ENCODE results near the gene SCUBE1.

SCUBE1 gene

DNA sequence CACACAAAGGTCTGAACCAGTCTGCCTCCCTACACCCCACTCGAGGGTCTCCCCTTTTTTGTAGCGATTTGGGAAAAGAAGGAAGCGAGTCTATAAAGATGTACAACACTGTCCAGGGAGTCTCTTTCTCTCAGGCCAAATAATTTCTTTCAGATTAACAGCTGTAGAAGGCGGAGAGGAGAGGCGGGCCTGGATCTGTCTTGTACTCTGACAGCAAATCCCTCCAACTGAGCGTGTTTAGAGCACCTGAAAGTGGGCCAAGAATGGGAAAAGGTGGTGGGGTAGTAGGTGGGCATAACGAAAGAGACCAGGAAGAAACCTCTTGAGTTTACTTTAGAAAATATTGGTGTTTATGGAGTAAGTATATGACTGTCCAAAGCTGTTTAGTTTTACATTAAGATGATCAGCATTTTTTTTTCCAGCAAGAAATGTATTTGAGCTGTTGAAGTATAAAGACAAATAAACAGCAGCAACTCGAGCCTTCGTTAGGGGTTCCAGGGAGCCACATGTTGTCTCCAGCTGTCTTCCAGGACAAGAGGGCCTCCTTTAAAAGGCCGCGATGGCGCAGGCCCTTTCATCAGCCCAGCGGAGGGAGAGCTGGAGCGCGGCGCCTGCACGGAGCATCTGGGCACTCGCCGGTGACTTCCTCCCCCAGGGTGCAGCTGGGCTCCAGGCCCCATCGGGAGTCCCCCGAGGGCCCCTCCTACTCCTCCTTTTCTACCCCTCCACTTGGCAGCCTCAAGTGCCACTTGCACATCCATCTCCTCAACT is 34.9 kb downstream of the SCUBE1 start:
- Histone ChIP-seq H4K20me1 (ENCODE audit: insufficient read depth, low read length) (no peaks in the 10 kb centered on the region), H3K79me2 (ENCODE audit: insufficient read depth, low read length) (no peaks in the 10 kb centered on the region), H3K27me3 (ENCODE audit: insufficient read depth, low read length) (peaks cover 9% of the 10 kb centered on the region; the same call in 1 of the 2 replicates), H2AFZ (ENCODE audit: low read length) (no peak overlapping the region), H3K9me2 (ENCODE audit: low read depth, low read length) (no peaks in the 10 kb centered on the region), H3K27ac (ENCODE audit: low read depth, low read length, poor library complexity, severe bottlenecking) (no peak overlapping the region), H3K4me3 (ENCODE audit: low read depth, low read length, poor library complexity, severe bottlenecking) (no peak overlapping the region), H3K9me3 (ENCODE audit: low read length) (no peaks in the 10 kb centered on the region), H3K4me2 (ENCODE audit: low read length) (no peak overlapping the region), H3K36me3 (ENCODE audit: insufficient read depth, low read length) (no peaks in the 10 kb centered on the region), H3F3A (ENCODE audit: insufficient read depth, low read length) (no peaks in the 10 kb centered on the region), H3K9ac (ENCODE audit: low read length) (no peak overlapping the region), H3K4me1 (ENCODE audit: insufficient read depth, low read length, severe bottlenecking) (no peaks in the 10 kb centered on the region)
- no peak for TF ChIP-seq EZH2 (IDR thresholded peaks at IDR 0.05; ENCODE audit: borderline replicate concordance, low read length)
- TF ChIP-seq, protein P1, sequence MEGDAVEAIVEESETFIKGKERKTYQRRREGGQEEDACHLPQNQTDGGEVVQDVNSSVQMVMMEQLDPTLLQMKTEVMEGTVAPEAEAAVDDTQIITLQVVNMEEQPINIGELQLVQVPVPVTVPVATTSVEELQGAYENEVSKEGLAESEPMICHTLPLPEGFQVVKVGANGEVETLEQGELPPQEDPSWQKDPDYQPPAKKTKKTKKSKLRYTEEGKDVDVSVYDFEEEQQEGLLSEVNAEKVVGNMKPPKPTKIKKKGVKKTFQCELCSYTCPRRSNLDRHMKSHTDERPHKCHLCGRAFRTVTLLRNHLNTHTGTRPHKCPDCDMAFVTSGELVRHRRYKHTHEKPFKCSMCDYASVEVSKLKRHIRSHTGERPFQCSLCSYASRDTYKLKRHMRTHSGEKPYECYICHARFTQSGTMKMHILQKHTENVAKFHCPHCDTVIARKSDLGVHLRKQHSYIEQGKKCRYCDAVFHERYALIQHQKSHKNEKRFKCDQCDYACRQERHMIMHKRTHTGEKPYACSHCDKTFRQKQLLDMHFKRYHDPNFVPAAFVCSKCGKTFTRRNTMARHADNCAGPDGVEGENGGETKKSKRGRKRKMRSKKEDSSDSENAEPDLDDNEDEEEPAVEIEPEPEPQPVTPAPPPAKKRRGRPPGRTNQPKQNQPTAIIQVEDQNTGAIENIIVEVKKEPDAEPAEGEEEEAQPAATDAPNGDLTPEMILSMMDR (IDR thresholded peaks at IDR 0.05; ENCODE audit: low read length), result no peak

DNA sequence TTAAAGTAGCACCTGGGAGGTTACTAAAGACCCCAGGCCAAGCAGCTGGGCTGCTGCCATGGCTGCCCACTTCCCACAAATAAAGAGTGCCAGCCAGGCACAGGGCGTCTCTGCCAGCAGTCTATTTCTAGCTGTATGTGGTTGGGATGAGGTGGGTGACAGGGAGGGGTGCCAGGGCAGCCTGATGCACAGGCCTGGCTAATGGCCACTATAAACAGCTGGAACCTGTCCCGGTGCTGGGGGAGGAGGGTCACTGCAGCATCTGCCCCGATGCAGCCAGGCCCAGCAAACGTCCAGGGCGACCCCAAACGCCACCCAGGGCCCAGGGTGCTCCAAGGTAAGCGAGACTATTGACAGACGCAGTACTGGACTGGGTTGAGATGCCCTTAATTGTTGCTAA is 37.4 kb downstream of the SCUBE1 start:
- H3K4me1 ChIP-seq (ENCODE audit: insufficient read depth, low read length, severe bottlenecking), result no peaks in the 10 kb centered on the region
- peaks cover 9% of the 10 kb centered on the region; the same call in 1 of the 2 replicates for H3K27me3 ChIP-seq (ENCODE audit: insufficient read depth, low read length)
- no peak overlapping the region for H3K9ac ChIP-seq (ENCODE audit: low read length)
- no peaks in the 10 kb centered on the region for H3F3A ChIP-seq (ENCODE audit: insufficient read depth, low read length)
- H3K4me3 ChIP-seq (ENCODE audit: low read depth, low read length, poor library complexity, severe bottlenecking), result no peak overlapping the region
- no peak overlapping the region for H2AFZ ChIP-seq (ENCODE audit: low read length)
- TF ChIP-seq, protein P1 (IDR thresholded peaks at IDR 0.05; ENCODE audit: low read length), result no peak
- TF ChIP-seq EZH2 (IDR thresholded peaks at IDR 0.05; ENCODE audit: borderline replicate concordance, low read length), result no peak
- H3K9me2 ChIP-seq (ENCODE audit: low read depth, low read length), result no peaks in the 10 kb centered on the region
- H3K36me3 ChIP-seq (ENCODE audit: insufficient read depth, low read length), result no peaks in the 10 kb centered on the region
- H3K27ac ChIP-seq (ENCODE audit: low read depth, low read length, poor library complexity, severe bottlenecking), result no peak overlapping the region
- no peaks in the 10 kb centered on the region for H4K20me1 ChIP-seq (ENCODE audit: insufficient read depth, low read length)
- H3K4me2 ChIP-seq (ENCODE audit: low read length), result no peak overlapping the region
- no peaks in the 10 kb centered on the region for H3K79me2 ChIP-seq (ENCODE audit: insufficient read depth, low read length)
- H3K9me3 ChIP-seq (ENCODE audit: low read length), result no peaks in the 10 kb centered on the region

DNA sequence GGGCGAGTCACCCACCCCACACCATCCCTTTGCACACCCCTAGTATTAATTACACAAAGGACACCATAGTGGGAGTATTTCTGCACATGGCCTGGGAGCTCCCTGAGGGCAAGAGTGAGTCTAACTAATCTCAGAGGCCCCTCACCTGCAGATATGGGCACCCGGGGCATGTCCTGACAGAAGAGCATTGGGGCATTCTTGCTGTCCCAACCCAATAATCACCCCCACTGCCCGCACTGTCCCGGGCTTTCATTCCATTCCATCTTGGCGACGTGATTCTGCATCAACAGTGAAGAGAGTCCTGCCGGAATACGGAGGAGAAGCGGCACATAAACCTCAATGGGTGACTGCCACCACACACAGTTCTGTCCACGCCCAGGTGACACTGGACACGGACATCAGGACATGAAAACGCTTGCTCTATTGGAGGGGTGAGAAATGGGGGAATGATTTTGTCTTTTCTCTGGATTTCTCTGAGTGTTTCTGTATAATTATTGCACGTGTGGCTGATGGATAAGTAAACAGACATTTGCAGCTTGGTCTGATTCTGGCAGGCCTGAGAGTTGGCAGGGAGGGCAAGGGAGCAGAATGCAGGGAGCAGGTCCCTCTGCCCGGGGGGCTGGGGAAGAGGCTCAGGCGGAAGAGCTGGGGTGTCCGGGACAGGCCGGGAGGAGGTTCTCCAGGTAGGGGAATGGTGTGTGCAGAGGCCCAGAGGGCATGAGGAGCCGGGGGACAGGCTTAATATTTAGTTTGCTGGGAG is 38.2 kb downstream of the SCUBE1 start:
- Histone ChIP-seq H3F3A (ENCODE audit: insufficient read depth, low read length) (no peaks in the 10 kb centered on the region), H3K9me3 (ENCODE audit: low read length) (no peaks in the 10 kb centered on the region), H3K9ac (ENCODE audit: low read length) (no peak overlapping the region), H3K36me3 (ENCODE audit: insufficient read depth, low read length) (no peaks in the 10 kb centered on the region), H3K4me2 (ENCODE audit: low read length) (no peak overlapping the region), H3K9me2 (ENCODE audit: low read depth, low read length) (no peaks in the 10 kb centered on the region), H4K20me1 (ENCODE audit: insufficient read depth, low read length) (no peaks in the 10 kb centered on the region), H2AFZ (ENCODE audit: low read length) (no peak overlapping the region), H3K4me1 (ENCODE audit: insufficient read depth, low read length, severe bottlenecking) (no peaks in the 10 kb centered on the region), H3K27ac (ENCODE audit: low read depth, low read length, poor library complexity, severe bottlenecking) (no peak overlapping the region), H3K27me3 (ENCODE audit: insufficient read depth, low read length) (peaks cover 9% of the 10 kb centered on the region; the same call in 1 of the 2 replicates), H3K79me2 (ENCODE audit: insufficient read depth, low read length) (no peaks in the 10 kb centered on the region), H3K4me3 (ENCODE audit: low read depth, low read length, poor library complexity, severe bottlenecking) (no peak overlapping the region)
- no peak for TF ChIP-seq EZH2 (IDR thresholded peaks at IDR 0.05; ENCODE audit: borderline replicate concordance, low read length)
- TF ChIP-seq, protein P1 (IDR thresholded peaks at IDR 0.05; ENCODE audit: low read length), result no peak

Measured in OCI-LY1 (cell line).